ENCODE data around the gene CETP.

The CETP gene

GRCh38 chr16:57025941-57026777 is 64.4 kb downstream of the CETP start:
- DNase-seq: no peak

DNA sequence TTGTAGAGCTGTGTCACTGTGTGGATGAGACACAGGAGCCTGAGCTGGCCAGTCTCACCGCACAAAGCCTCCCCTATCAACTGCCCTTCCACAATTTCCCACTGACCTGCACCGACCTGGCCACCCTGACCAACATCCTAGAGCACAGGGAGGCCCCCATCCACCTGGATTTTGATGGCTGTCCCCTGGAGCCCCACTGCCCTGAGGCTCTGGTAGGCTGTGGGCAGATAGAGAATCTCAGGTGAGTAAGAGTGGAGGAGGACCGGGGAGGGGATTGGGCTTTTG is 65.0 kb downstream of the CETP start:
- DNase-seq: no peak

GRCh38 chr16:57027067-57027466 is 65.3 kb downstream of the CETP start:
- no peak for DNase-seq

DNA sequence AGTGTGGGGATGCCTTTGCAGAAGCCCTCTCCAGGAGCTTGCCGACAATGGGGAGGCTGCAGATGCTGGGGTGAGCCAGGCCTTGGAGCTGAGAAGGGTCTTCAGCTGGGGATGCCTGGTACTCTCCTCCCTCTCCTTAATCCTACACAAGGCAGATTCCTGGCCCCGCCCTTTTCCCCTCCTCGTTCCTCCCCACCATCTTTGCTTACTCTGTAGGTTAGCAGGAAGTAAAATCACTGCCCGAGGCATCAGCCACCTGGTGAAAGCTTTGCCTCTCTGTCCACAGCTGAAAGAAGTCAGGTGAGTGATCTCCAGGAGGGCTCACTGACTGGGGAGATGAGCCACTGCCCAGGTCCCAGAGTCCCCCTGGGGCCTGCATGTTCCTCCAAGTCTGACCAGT is 66.3 kb downstream of the CETP start:
- DNase-seq: no peak

GRCh38 chr16:57029161-57030160 is 67.7 kb downstream of the CETP start:
- no peak for DNase-seq

- DNase-seq: no peak
Measured at GRCh38 chr16:57030346-57030902, 68.7 kb downstream of the CETP start.

GRCh38 chr16:57031156-57031555 is 69.4 kb downstream of the CETP start:
- no peak for DNase-seq

DNA sequence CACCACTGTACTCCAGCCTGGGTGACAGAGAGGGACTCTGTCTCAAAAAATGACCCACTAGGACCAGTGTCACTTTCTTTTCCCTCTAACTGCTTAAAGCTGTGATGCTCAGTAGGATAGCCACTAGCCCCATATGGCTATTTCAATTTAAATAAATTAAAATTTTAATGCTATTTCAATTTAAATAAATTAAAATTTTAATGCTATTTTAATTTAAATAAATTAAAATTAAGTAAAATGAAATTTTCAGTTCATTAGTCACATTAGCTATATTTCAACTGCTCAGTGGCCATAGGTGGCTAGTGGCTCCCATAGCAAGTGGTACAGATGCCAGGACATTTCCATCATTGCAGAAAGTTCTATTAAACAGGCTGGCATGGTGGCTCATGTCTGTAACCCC is 70.6 kb downstream of the CETP start:
- no peak for DNase-seq

DNA sequence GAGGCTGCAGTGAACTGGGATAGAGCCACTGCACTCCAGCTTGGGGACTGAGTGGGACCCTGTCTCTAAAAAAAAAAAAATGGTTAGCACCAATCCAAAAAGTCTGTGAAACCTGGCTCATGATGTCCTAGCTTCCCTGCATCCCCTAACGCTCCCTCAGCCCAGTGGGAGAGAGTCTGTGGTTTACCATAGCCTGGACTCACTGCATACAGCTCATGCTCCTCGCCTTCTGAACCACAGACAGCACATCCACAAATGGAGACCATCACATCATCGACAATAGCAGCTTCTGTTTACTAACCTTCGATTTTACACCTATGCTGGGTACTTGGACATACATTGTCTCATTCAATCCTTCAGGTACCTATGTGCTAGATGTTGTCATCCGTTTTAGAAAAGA is 71.2 kb downstream of the CETP start:
- DNase-seq: no peak

Data from stimulated activated CD4-positive, alpha-beta T cell treated with anti-CD3 and anti-CD28 coated beads, Interleukin-12 subunit alpha, Interleukin-12 subunit beta, amount 100 ng/mL, for 4 hours (primary cell).